Ammon's horn (tissue), 1 donor: Measurements from ENCODE around the gene FOXI1.
A peak's percentile ranks its signal among the peaks of the same experiment; 100 is the strongest.

ENCODE experiments used
- DNase-seq: peaks from one replicate; pipeline ENCODE4 v3.0.0-alpha.2; 2016; ENCODE audit warnings: low spot score

Gene FOXI1

GRCh38 chr5:170105642-170106611 lies at the start of gene FOXI1:
TSS of gene FOXI1 (plus strand) at chr5:170105897. CDS start at chr5:170105958, 61 bp downstream.
- no peak for DNase-seq

- DNase-seq = no peak
These were observed 49.0 kb upstream of the FOXI1 start for GRCh38 chr5:170056561-170057267.

DNA sequence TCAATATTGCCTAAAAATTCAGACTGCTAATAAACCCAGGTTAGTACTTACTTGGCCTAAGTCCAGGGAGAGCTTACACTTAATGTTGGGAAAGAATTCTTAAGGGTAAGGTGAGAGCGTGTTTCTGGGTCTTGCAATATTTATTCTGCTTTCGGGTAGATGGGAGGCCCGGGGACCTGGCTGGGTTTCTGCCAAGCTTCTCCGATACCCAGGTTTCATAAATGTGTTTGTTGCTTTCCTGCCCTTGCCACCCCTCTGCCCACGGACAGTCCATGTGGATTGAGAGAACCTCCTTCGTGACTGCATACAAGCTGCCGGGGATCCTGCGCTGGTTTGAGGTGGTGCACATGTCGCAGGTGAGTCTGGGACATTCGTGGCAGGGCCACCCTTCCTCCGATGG lies 48.4 kb upstream of the FOXI1 start:
- no peak for DNase-seq

DNA sequence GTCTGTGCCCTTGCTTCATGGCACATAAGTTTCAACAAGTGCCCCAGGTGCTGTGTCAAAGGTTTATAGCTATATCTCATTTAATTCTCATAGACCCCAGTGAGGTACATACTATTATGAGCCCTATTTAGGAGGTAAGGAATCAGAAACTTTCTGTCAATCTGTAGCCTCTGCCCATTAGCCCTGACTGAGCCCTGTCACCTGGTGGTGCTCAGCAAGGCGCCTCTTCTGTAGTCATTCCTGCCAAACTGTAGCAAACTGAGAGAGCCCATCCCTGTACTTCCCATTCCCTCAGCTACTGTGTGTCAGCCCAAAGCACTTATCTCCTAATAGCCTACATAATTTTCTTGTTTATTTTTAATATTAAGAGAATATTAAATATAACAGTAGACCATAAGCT lies 46.5 kb upstream of the FOXI1 start:
- DNase-seq = no peak

DNA sequence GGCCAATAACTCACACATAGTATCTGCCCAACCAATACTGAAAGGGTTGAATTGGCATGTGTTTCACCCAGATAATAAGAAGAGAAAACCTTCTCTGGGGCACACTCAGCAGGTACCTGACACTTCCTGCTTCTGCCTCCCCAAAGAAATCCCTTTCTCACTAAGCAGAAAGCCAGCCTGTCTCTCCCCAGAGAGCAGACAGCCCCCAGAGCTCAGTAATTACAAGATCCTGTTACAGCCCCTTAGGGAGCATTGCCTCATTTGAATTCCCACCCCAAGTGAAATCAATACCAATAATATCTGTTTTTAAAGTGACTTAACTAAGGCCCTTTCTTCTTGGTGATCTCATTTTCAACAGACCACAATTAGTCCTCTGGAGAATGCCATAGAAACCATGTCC lies 38.5 kb upstream of the FOXI1 start:
- no peak for DNase-seq

- DNase-seq = no peak
These were observed 38.0 kb upstream of the FOXI1 start for GRCh38 chr5:170067574-170068170.

GRCh38 chr5:170069512-170069911 lies 36.2 kb upstream of the FOXI1 start:
- no peak for DNase-seq

DNA sequence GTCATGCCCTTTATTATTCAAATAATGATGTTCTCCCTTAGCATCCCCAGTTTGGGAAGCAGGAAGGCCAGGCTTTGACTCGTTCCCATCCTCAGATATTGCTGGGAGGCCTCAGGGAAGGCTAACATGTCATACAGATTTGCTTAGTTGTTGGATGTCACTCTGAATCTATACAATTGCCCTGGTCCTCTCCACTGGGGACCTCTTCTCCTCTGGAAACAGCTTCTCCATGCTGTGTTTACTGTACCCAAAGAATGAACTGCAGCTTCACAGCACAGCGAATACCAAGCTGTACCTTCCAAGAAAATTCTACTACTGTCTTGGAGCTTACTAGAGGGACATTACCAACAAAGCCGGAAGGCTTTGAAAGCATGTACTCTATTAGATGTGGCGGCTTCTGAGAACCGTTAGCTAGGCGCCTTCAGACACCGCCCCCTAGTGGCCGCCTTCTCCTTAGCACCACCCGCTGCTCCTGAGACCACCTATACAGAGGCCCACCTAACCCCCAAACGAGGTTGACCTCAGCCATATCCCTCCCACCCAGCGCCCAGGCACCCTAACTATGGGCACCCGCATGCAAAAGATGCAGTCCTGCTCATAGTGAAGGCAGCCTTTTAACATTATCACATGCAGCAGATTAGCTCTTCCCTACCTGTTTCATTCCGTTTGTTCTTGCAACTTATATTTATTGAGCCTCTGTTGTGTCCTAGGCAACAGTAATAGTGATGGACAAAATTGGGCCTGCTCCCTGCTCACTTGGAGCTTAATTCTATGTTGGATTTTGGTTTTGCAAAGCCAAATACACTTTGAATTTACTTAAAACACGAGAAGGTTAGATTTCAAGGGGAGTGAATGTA lies 34.9 kb upstream of the FOXI1 start:
- peak; percentile 23 for DNase-seq

DNA sequence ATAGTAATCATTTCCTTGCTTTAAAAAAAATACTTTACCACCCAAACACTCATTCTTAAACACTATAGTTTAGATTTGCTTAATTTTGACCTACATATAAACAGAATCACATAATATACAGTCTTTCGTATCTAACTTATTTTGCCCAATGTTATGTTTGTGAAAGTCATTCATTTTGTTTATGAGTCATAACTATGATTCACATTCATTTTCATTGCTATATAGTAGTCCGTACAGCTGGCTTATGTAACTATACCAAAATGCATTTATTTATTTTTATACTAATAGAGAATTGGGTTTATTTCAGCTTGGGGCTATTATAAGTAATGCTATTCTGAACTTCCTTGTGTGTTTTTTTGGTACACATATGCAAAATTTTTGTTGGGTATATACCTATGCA lies 33.9 kb upstream of the FOXI1 start:
- DNase-seq = no peak

GRCh38 chr5:170075696-170076095 lies 30.0 kb upstream of the FOXI1 start:
- DNase-seq = no peak

GRCh38 chr5:170076211-170076610 lies 29.5 kb upstream of the FOXI1 start:
- DNase-seq = no peak

DNA sequence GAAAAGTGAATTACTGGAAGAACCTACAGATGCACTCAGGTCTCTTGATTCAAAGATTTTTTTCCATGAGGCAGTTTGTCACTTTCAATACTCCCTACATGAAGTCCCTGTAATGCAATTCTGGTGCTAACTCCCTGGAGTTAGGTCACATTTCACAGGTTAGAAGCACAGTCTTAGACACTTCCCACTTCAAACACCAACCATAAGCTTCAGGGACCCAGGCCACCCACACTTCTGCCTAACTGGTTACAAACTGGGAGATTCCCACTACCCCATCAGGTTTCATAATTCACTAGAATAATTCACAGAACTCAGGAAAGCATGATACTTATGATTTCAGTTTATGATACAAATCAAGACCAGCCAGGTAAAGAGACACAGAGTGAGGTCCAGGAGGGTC lies 29.0 kb upstream of the FOXI1 start:
- DNase-seq = no peak

DNA sequence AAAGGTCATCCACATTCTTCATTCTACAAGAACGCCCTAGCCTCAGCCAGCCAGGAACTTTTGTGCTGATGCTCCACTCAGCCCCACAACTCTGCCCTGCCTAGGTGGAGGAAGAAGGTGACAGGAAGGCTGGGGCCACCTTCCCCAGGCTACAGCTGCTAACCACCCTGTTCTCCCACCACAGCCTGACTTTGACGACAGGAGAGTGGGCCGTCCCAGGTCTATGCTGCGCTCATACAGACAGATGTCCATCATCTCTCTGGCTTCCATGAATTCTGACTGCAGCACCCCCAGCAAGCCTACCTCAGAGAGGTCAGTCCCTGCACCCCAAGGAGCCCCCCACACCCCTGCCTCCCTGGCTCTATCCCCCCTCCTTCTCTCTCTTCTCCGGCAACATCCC lies 28.2 kb upstream of the FOXI1 start:
- no peak for DNase-seq

GRCh38 chr5:170078458-170078857 lies 27.2 kb upstream of the FOXI1 start:
- no peak for DNase-seq

DNA sequence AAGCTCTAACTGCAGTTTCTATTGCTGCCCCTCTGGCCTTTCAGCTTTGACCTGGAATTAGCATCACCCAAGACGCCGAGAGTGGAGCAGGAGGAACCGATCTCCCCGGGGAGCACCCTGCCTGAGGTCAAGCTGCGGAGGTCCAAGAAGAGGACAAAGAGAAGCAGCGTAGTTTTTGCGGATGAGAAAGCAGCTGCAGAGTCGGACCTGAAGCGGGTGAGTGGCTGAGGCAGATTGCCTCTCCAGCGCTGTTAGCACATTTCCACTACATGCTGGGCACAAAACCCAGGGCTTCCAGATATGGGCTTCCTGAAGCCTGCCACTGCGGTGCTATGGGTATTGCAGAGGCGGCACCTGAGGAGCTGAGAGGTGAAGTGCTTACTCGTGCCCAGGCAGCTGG lies 26.8 kb upstream of the FOXI1 start:
- DNase-seq = no peak

DNA sequence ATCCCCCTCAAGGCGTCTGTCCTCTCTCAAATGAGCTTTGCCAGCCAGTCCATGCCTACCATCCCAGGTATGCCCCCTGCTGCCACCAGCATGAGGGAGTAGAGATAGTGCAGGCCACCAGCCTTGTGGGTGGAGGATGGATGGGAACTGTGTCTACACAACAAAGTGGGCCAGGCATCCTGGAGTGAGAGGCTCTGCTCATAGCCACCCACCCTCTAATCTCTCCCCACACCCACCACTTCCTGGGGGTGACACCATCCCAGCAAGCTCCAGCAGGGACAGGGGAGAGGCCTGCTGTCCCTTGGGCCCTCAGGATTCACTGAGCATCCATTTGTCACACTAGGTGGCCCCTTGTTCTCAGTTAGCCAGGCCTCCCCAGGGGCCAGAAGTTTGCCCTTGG lies 25.5 kb upstream of the FOXI1 start:
- DNase-seq = no peak

DNA sequence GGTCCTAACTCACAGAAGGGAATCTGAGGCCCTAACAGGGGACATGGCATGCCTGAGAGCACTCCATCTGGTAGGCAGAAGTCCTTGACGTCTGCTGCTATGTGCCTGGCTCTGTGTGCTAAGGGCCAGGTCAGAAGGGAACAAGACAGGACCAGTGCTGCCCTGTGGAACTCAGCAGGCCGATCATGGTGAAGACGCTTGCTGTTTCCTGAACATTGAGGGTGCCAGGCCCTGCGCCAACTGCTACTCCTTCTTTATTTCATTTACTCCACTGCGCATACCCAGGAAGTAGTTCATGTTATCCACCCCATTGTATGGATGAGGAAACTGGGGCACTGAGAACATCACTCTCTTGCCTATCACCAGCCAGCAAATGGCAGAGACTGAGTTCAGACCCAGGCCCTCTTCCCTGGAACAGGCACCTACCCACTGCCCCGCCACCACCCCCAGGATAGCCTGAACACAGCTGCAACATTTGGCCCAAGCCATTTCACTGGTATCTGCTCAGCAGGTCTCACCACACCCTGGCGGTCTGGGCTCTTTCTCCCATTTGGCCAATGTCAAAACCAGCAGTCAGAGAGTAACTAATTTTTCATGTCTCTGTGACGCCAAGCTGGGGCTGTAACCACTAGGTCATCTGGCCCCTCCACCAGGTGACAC lies 24.8 kb upstream of the FOXI1 start:
- DNase-seq = no peak

DNA sequence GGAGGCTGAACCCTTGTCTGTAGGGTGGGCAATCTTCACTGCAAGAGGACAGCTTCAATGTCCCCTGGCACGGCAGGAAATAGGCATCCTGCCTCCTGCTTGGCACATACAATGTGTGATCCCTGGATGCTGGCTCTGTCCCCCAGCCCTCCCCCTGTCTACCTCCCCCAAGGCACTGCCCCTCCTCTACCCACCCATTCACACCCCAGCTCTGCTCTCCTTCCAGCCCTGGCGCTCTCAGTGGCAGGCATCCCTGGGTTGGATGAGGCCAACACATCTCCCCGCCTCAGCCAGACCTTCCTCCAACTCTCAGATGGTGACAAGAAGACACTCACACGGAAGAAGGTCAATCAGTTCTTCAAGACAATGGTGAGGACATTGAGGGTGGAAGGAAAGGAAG lies 24.1 kb upstream of the FOXI1 start:
- DNase-seq = no peak

GRCh38 chr5:170082701-170083100 lies 23.0 kb upstream of the FOXI1 start:
- DNase-seq = no peak

GRCh38 chr5:170087168-170087817 lies 18.4 kb upstream of the FOXI1 start:
- DNase-seq = no peak
